Panc1 (cell line): ENCODE results near the gene SLFN12L. TPM values are rescaled to one million over a fixed set of nuclear protein-coding genes. Genes with fewer than 3 reads are reported as not detected.
"Not testable (repeated sequence)": the region's sequence is repeated elsewhere in the genome, so short reads cannot be mapped to it uniquely, and the experiment has no call there.

Experiments
- ATAC-seq: fragments of 200-7000 bp; cut with Tn5 transposase; 2 replicates; pipeline ENCODE4 v1.9.1; 2020; ENCODE audit warnings: mild to moderate bottlenecking, moderate library complexity
- BruUV-seq: library from RNA; stranded (reverse); fragments of 400-500 nt; replicated peaks from 2 replicates; lab custom pipeline; 2021; lab: Mats Ljungman, UMichigan
- CTCF ChIA-PET: fragments of 300-600 bp; sonication (Branson Sonifier 250); formaldehyde crosslinking; loops from one replicate; lab custom pipeline; 2022; ENCODE audit warnings: antibody characterized with exemption; lab: Charles Lee
- POLR2A ChIA-PET: fragments of 300-600 bp; sonication (Branson Sonifier 250); formaldehyde crosslinking; loops from one replicate; lab custom pipeline; 2022; ENCODE audit warnings: antibody characterized with exemption; lab: Charles Lee
- DNase-seq: peaks from one replicate; pipeline ENCODE4 v3.0.0-alpha.2; 2010; ENCODE audit warnings: low read depth, low spot score
- H3K27ac ChIP-seq: 2 replicates; pipeline ENCODE4 v1.5.1; 2011; ENCODE audit warnings: mild to moderate bottlenecking, low read length, inconsistent platforms
- H3K27me3 ChIP-seq: fragments of 200-500 bp; sonication (Bioruptor generic); 2 replicates; pipeline ENCODE4 v1.6.0; 2014; ENCODE audit warnings: low read length, inconsistent platforms; ENCODE audit not compliant: control insufficient read depth, insufficient read depth
- H3K36me3 ChIP-seq: fragments of 200-500 bp; sonication (Bioruptor generic); 2 replicates; pipeline ENCODE4 v1.5.1; 2014; ENCODE audit warnings: inconsistent platforms, mild to moderate bottlenecking, low read length, moderate library complexity; ENCODE audit not compliant: control insufficient read depth, insufficient read depth
- H3K4me1 ChIP-seq: 2 replicates; pipeline ENCODE4 v1.5.1; 2011; ENCODE audit warnings: inconsistent platforms, mild to moderate bottlenecking, low read length, moderate library complexity; ENCODE audit not compliant: control insufficient read depth, insufficient read depth
- H3K4me3 ChIP-seq, 2 experiments: 2 replicates each; pipeline ENCODE4 v1.5.1; 2011 to 2012; ENCODE audit warnings: low read depth in 2 of 2, low read length in 2 of 2, mild to moderate bottlenecking in 2 of 2, inconsistent platforms in 1 of 2, moderate library complexity in 1 of 2
- H3K9me3 ChIP-seq: fragments of 200-500 bp; sonication (Bioruptor generic); 2 replicates; pipeline ENCODE4 v1.5.1; 2014; ENCODE audit warnings: low read depth, mild to moderate bottlenecking, inconsistent platforms, low read length, moderate library complexity; ENCODE audit not compliant: control insufficient read depth, insufficient read depth
- POLR2AphosphoS5 ChIP-seq: IDR thresholded peaks from 2 replicates; pipeline ENCODE4 v1.6.1; 2012; ENCODE audit warnings: mild to moderate bottlenecking, low read depth, low read length, moderate library complexity
- SIN3A ChIP-seq: IDR thresholded peaks from 2 replicates; pipeline ENCODE4 v1.6.1; 2012; ENCODE audit warnings: low read depth, mild to moderate bottlenecking, low read length, moderate library complexity, borderline replicate concordance; ENCODE audit not compliant: insufficient read depth
- TCF7L2 ChIP-seq: IDR thresholded peaks from 2 replicates; pipeline ENCODE4 v1.6.1; 2011; ENCODE audit warnings: mild to moderate bottlenecking, low read depth, low read length, inconsistent platforms
- in situ Hi-C: cut with HindIII; loops from 2 replicates; pipeline ENCODE4 v1.10.0; 2016; ENCODE audit warnings: low sequenced_read_pairs, low pct_unique_long_range_greater_than_20kb
- intact Hi-C: fragments of 100-400 bp; cut with micrococcal nuclease; formaldehyde crosslinking; loops from one replicate; pipeline ENCODE4 v1.10.0; 2022; ENCODE audit not compliant: unreplicated experiment
- total RNA-seq: library from RNA; stranded (reverse); gene quantifications from one replicate; pipeline ENCODE4 v1.2.1, GENCODE V29; 2021; ENCODE audit not compliant: unreplicated experiment
- TF ChIP-seq, protein P1 (sequence below), 2 experiments: IDR thresholded peaks; 2 replicates each; pipeline ENCODE4 v1.6.1; 2011 to 2012; ENCODE audit warnings: low read depth in 2 of 2, control low read depth in 1 of 2, low read length in 1 of 2, mild to moderate bottlenecking in 1 of 2, moderate library complexity in 1 of 2; ENCODE audit not compliant: insufficient read depth in 1 of 2
- TF ChIP-seq, protein P2 (sequence below): fragments of 450-650 bp; IDR thresholded peaks from 2 replicates; pipeline ENCODE4 v1.5.1; 2017; ENCODE audit warnings: mild to moderate bottlenecking

The SLFN12L gene
- total RNA-seq, 1 experiment from 2014 or later, result 0.33 TPM

DNA sequence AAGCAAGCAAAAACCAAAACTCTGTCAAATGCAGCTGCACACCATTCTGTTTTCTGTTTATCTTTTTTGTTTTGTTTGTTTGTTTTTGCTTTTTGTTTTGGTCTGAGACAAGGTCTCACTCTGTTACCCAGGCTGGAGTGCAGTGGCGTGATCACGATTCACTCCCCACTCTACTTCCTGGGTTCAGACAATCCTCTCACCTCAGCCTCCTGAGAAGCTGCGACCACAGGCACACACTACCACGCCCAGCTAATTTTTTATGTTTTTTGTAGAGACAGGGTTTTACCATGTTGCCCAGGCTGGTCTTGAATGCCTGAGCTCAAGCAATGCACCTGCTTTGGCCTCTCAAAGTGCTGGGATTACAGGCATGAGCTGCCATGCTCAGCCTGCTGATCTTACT, 69.7 kb downstream of the SLFN12L start:
- H3K9me3 ChIP-seq, result no peaks in the 10 kb centered on the region
- DNase-seq, result no peak
- no peak for TF ChIP-seq TCF7L2
- TF ChIP-seq POLR2AphosphoS5, result no peak
- TF ChIP-seq, protein P1, sequence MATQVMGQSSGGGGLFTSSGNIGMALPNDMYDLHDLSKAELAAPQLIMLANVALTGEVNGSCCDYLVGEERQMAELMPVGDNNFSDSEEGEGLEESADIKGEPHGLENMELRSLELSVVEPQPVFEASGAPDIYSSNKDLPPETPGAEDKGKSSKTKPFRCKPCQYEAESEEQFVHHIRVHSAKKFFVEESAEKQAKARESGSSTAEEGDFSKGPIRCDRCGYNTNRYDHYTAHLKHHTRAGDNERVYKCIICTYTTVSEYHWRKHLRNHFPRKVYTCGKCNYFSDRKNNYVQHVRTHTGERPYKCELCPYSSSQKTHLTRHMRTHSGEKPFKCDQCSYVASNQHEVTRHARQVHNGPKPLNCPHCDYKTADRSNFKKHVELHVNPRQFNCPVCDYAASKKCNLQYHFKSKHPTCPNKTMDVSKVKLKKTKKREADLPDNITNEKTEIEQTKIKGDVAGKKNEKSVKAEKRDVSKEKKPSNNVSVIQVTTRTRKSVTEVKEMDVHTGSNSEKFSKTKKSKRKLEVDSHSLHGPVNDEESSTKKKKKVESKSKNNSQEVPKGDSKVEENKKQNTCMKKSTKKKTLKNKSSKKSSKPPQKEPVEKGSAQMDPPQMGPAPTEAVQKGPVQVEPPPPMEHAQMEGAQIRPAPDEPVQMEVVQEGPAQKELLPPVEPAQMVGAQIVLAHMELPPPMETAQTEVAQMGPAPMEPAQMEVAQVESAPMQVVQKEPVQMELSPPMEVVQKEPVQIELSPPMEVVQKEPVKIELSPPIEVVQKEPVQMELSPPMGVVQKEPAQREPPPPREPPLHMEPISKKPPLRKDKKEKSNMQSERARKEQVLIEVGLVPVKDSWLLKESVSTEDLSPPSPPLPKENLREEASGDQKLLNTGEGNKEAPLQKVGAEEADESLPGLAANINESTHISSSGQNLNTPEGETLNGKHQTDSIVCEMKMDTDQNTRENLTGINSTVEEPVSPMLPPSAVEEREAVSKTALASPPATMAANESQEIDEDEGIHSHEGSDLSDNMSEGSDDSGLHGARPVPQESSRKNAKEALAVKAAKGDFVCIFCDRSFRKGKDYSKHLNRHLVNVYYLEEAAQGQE (IDR thresholded peaks at IDR 0.05; ENCODE audit: insufficient read depth in 1 of 2, low read depth in 2 of 2, low read length in 1 of 2), result no peak
- TF ChIP-seq, protein P2, sequence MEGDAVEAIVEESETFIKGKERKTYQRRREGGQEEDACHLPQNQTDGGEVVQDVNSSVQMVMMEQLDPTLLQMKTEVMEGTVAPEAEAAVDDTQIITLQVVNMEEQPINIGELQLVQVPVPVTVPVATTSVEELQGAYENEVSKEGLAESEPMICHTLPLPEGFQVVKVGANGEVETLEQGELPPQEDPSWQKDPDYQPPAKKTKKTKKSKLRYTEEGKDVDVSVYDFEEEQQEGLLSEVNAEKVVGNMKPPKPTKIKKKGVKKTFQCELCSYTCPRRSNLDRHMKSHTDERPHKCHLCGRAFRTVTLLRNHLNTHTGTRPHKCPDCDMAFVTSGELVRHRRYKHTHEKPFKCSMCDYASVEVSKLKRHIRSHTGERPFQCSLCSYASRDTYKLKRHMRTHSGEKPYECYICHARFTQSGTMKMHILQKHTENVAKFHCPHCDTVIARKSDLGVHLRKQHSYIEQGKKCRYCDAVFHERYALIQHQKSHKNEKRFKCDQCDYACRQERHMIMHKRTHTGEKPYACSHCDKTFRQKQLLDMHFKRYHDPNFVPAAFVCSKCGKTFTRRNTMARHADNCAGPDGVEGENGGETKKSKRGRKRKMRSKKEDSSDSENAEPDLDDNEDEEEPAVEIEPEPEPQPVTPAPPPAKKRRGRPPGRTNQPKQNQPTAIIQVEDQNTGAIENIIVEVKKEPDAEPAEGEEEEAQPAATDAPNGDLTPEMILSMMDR, result no peak
- TF ChIP-seq SIN3A, result no peak
- in situ Hi-C loops, result no loop called here
- intact Hi-C loops, result no loop called here
- CTCF ChIA-PET, result no interaction called here
- H3K27me3 ChIP-seq, result peaks cover 6% of the 10 kb centered on the region; the same call in 1 of the 2 replicates
- POLR2A ChIA-PET, result no interaction called here
- no peak overlapping the region for H3K27ac ChIP-seq
- no peaks in the 10 kb centered on the region for H3K4me1 ChIP-seq
- ATAC-seq, result no peak
- H3K4me3 ChIP-seq, result no peak overlapping the region
- H3K36me3 ChIP-seq, result no peaks in the 10 kb centered on the region
- BruUV-seq, result no TSS peak

DNA sequence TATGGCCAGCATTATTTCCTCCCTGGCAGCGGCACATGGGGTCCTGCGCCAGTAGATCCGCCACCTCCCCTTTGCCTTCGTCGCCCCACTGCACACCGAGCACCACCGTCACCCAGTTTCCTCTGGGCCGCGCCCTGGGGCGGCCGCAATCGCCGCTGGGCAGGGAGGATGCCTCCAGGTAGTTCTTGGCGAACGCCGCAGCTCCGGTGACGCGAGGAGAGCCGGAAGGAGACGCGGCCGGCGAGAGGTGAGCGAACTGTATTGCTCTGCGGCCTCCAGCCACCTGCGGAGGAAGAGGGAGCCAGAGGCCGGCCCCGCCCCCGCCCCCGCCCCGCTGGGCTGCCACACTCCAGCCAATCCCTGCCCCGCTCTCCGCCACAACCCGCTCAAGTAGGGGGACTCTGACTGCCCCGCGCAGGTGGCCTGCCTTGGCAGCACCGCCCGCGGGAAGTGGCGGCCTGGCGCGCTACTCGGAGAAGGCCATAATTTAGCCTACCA, 77.1 kb downstream of the SLFN12L start:
- DNase-seq (no peak), ATAC-seq (peak; percentile 97)
- ChIA-PET CTCF (no interaction called here), POLR2A (no interaction called here)
- H3K4me1 ChIP-seq, result no peaks in the 10 kb centered on the region
- H3K4me3 ChIP-seq, result peak overlapping the region; percentile 40 to 47
- H3K9me3 ChIP-seq, result no peaks in the 10 kb centered on the region
- no TSS peak for BruUV-seq
- TF ChIP-seq, protein P1 (IDR thresholded peaks at IDR 0.05; ENCODE audit: insufficient read depth in 1 of 2, low read depth in 2 of 2, low read length in 1 of 2), result no peak
- TF ChIP-seq TCF7L2 (no peak), SIN3A (no peak), POLR2AphosphoS5 (no peak)
- TF ChIP-seq, protein P2, result no peak
- in situ Hi-C loops, result no loop called here
- no peaks in the 10 kb centered on the region for H3K36me3 ChIP-seq
- no peak overlapping the region for H3K27ac ChIP-seq
- H3K27me3 ChIP-seq, result peaks cover 23% of the 10 kb centered on the region
- intact Hi-C loops, result no loop called here

DNA sequence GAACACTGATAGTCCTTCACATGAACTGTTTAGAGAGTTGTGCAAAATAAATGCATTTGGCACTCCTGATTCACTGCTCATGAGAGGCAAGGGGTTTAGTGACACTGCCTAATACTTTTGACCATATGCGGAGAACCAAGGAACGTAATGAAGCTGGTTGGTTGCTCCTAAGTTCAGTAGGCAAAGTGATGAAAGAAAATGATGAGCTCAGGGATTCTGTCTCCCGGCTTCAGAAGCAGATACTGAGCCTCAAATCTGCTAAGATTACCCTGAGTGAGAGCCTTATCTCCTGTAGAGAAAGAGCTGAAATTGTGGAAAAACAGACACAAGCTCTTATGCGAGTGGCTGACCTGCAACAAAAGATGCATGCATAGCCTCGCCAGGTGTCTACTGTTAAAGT, 83.4 kb downstream of the SLFN12L start:
- ChIA-PET POLR2A (interaction anchor here (0.6 kb wide), 1 partner anchor 15 kb away, joined by 6 read pairs; no protein-coding TSS in a partner anchor), CTCF (interaction anchor here (0.6 kb wide), 2 partner anchors 135 to 333 kb away, joined by 3 read pairs; partner anchors contain the start of gene FNDC8)
- H3K9me3 ChIP-seq, DNase-seq, H3K36me3 ChIP-seq, H3K4me1 ChIP-seq, H3K27ac ChIP-seq, H3K27me3 ChIP-seq, intact Hi-C loops, in situ Hi-C loops, H3K4me3 ChIP-seq, BruUV-seq, ATAC-seq: not testable (repeated sequence)
